Measurements from ENCODE around the gene COL23A1. TPM values are rescaled to one million over a fixed set of nuclear protein-coding genes. Genes with fewer than 3 reads are reported as not detected.

The COL23A1 gene
- total RNA-seq, 1 experiment from 2014 or later = 0.18 TPM

GRCh38 chr5:178630951-178631350, 40.8 kb upstream of the COL23A1 start:
- CTCF ChIA-PET = no interaction called here
- Histone ChIP-seq H3K36me3 (ENCODE audit: control insufficient read depth, insufficient read depth, low read length) (peaks cover 2% of the 10 kb centered on the region; the same call in 1 of the 2 replicates), H3K4me1 (peaks cover 33% of the 10 kb centered on the region), H3K4me3 (ENCODE audit: low read depth, low read length) (no peak overlapping the region), H3K27me3 (replicated peaks; ENCODE audit: control insufficient read depth, insufficient read depth, low read length) (no peaks in the 10 kb centered on the region), H3K9me3 (peaks cover 14% of the 10 kb centered on the region)
- Mint-ChIP-seq H3K4me3 (ENCODE audit: unreplicated experiment) (no peak overlapping the region), H3K4me1 (ENCODE audit: low read depth, unreplicated experiment) (peaks cover 8% of the 10 kb centered on the region), H3K27me3 (ENCODE audit: insufficient read depth, unreplicated experiment) (no peaks in the 10 kb centered on the region), H3K27ac (ENCODE audit: unreplicated experiment) (peak overlapping the region; percentile 21), H3K9me3 (ENCODE audit: unreplicated experiment) (peaks cover 2% of the 10 kb centered on the region), H3K36me3 (ENCODE audit: insufficient read depth, unreplicated experiment) (peaks cover 22% of the 10 kb centered on the region)
- intact Hi-C loops (cut with micrococcal nuclease; ENCODE audit: unreplicated experiment) = no loop called here
- BruUV-seq (replicated peaks) = no TSS peak
- POLR2A ChIA-PET = interaction anchor here (1.0 kb wide), 1 partner anchor 9 kb away, joined by 3 read pairs; no protein-coding TSS in a partner anchor
- no peak for DNase-seq
- TF ChIP-seq CTCF (IDR thresholded peaks at IDR 0.05; ENCODE audit: insufficient read depth in 1 of 2, low read depth in 1 of 2, low read length in 1 of 2, severe bottlenecking in 1 of 2, unreplicated experiment in 1 of 2) = no peak

- ChIA-PET POLR2A (interaction anchor here (0.8 to 1.0 kb wide), 2 partner anchors 10 to 404 kb away, joined by 3 read pairs; no protein-coding TSS in a partner anchor), CTCF (interaction anchor here (1.0 kb wide), 1 partner anchor 100 kb away, joined by 3 read pairs; the partner anchor contains the start of gene ZNF354A)
- Histone ChIP-seq H3K4me1 (peaks cover 31% of the 10 kb centered on the region), H3K27me3 (replicated peaks; ENCODE audit: control insufficient read depth, insufficient read depth, low read length) (no peaks in the 10 kb centered on the region), H3K4me3 (ENCODE audit: low read depth, low read length) (no peak overlapping the region), H3K36me3 (ENCODE audit: control insufficient read depth, insufficient read depth, low read length) (peaks cover 2% of the 10 kb centered on the region; the same call in 1 of the 2 replicates), H3K9me3 (peaks cover 14% of the 10 kb centered on the region)
- H3K9me3 Mint-ChIP-seq (ENCODE audit: unreplicated experiment) = no peaks in the 10 kb centered on the region
- H3K4me3 Mint-ChIP-seq (ENCODE audit: unreplicated experiment) = no peak overlapping the region
- peak; percentile 49 to 50 for DNase-seq
- intact Hi-C loops (cut with micrococcal nuclease; ENCODE audit: unreplicated experiment) = no loop called here
- peaks cover 8% of the 10 kb centered on the region for H3K4me1 Mint-ChIP-seq (ENCODE audit: low read depth, unreplicated experiment)
- H3K27me3 Mint-ChIP-seq (ENCODE audit: insufficient read depth, unreplicated experiment) = no peaks in the 10 kb centered on the region
- H3K27ac Mint-ChIP-seq (ENCODE audit: unreplicated experiment) = peak overlapping the region; percentile 21
- no TSS peak for BruUV-seq (replicated peaks)
- peaks cover 24% of the 10 kb centered on the region for H3K36me3 Mint-ChIP-seq (ENCODE audit: insufficient read depth, unreplicated experiment)
- no peak for TF ChIP-seq CTCF (IDR thresholded peaks at IDR 0.05; ENCODE audit: insufficient read depth in 1 of 2, low read depth in 1 of 2, low read length in 1 of 2, severe bottlenecking in 1 of 2, unreplicated experiment in 1 of 2)
These were observed 40.3 kb upstream of the COL23A1 start for GRCh38 chr5:178630475-178630930.

- intact Hi-C loops (cut with micrococcal nuclease; ENCODE audit: unreplicated experiment) = no loop called here
- no peaks in the 10 kb centered on the region for H3K27me3 Mint-ChIP-seq (ENCODE audit: insufficient read depth, unreplicated experiment)
- no TSS peak for BruUV-seq (replicated peaks)
These were observed 37.0 kb upstream of the COL23A1 start for GRCh38 chr5:178627259-178627598.

More at GRCh38 chr5:178627259-178627598, 37.0 kb upstream of the COL23A1 start:
- Mint-ChIP-seq H3K4me1 (ENCODE audit: low read depth, unreplicated experiment) (peaks cover 8% of the 10 kb centered on the region), H3K9me3 (ENCODE audit: unreplicated experiment) (no peaks in the 10 kb centered on the region), H3K4me3 (ENCODE audit: unreplicated experiment) (peak overlapping the region; percentile 98), H3K27ac (ENCODE audit: unreplicated experiment) (peak overlapping the region; percentile 99), H3K36me3 (ENCODE audit: insufficient read depth, unreplicated experiment) (peaks cover 34% of the 10 kb centered on the region)
- Histone ChIP-seq H3K4me1 (peaks cover 33% of the 10 kb centered on the region), H3K9me3 (peaks cover 5% of the 10 kb centered on the region), H3K36me3 (ENCODE audit: control insufficient read depth, insufficient read depth, low read length) (peaks cover 2% of the 10 kb centered on the region; the same call in 1 of the 2 replicates), H3K4me3 (ENCODE audit: low read depth, low read length) (peak overlapping the region; percentile 93), H3K27me3 (replicated peaks; ENCODE audit: control insufficient read depth, insufficient read depth, low read length) (no peaks in the 10 kb centered on the region)
- POLR2A ChIA-PET = no interaction called here
- DNase-seq = no peak
- CTCF ChIA-PET = no interaction called here
- TF ChIP-seq CTCF (IDR thresholded peaks at IDR 0.05; ENCODE audit: insufficient read depth in 1 of 2, low read depth in 1 of 2, low read length in 1 of 2, severe bottlenecking in 1 of 2, unreplicated experiment in 1 of 2) = no peak

All from Caco-2 (cell line).